SJCRH30 (cell line): ENCODE data around the gene ZNF618. TPM values are rescaled to one million over a fixed set of nuclear protein-coding genes. Genes with fewer than 3 reads are reported as not detected.
A peak's percentile ranks its signal among the peaks of the same experiment; 100 is the strongest.

Experiments used
- DNase-seq, 2 experiments: peaks; one replicate each; pipeline ENCODE4 v3.0.0-alpha.2; 2015 to 2020
- H3K27ac ChIP-seq: fragments of 250-450 bp; sonication (Bioruptor Pico); 2 replicates; pipeline ENCODE4 v1.5.1; 2020; ENCODE audit warnings: mild to moderate bottlenecking, moderate library complexity
- H3K27me3 ChIP-seq: fragments of 250-450 bp; sonication (Bioruptor Pico); 2 replicates; pipeline ENCODE4 v1.5.1; 2020; ENCODE audit warnings: mild to moderate bottlenecking, moderate library complexity
- H3K36me3 ChIP-seq: fragments of 250-450 bp; sonication (Bioruptor Pico); 2 replicates; pipeline ENCODE4 v1.5.1; 2020; ENCODE audit warnings: mild to moderate bottlenecking, moderate library complexity
- H3K4me1 ChIP-seq: fragments of 250-450 bp; sonication (Bioruptor Pico); 2 replicates; pipeline ENCODE4 v1.5.1; 2020; ENCODE audit warnings: mild to moderate bottlenecking, moderate library complexity
- H3K4me3 ChIP-seq: fragments of 250-450 bp; sonication (Bioruptor Pico); 2 replicates; pipeline ENCODE4 v1.5.1; 2020; ENCODE audit warnings: mild to moderate bottlenecking, moderate library complexity
- H3K9me3 ChIP-seq: fragments of 250-450 bp; sonication (Bioruptor Pico); replicated peaks from 2 replicates; pipeline ENCODE4 v1.5.1; 2020; ENCODE audit warnings: mild to moderate bottlenecking, moderate library complexity
- total RNA-seq: library from RNA; depleted of rRNA; stranded (reverse); fragments of >200 nt; shearing (Covaris generic); gene quantifications from 2 replicates; pipeline ENCODE4 v1.2.3, GENCODE V29; 2014

Gene ZNF618
- total RNA-seq, 1 experiment from 2014 or later: 19.3 TPM

GRCh38 chr9:114086607-114087006 lies 210.5 kb downstream of the ZNF618 start:
- H3K27me3 ChIP-seq: no peaks in the 10 kb centered on the region
- no peak for DNase-seq

GRCh38 chr9:114087721-114088120 lies 211.6 kb downstream of the ZNF618 start:
- peak; percentile 89 for DNase-seq
- peaks cover 4% of the 10 kb centered on the region; the same call in 1 of the 2 replicates for H3K9me3 ChIP-seq
- H3K27me3 ChIP-seq: no peaks in the 10 kb centered on the region
- no peaks in the 10 kb centered on the region for H3K36me3 ChIP-seq
- H3K27ac ChIP-seq: peak overlapping the region; percentile 58
- no peak overlapping the region for H3K4me3 ChIP-seq
- peaks cover 28% of the 10 kb centered on the region for H3K4me1 ChIP-seq

More at GRCh38 chr9:114086607-114087006, 210.5 kb downstream of the ZNF618 start:
- Histone ChIP-seq H3K36me3 (no peaks in the 10 kb centered on the region), H3K4me3 (no peak overlapping the region), H3K4me1 (peaks cover 29% of the 10 kb centered on the region), H3K27ac (peak overlapping the region; percentile 58; the same call in 1 of the 2 replicates), H3K9me3 (peaks cover 4% of the 10 kb centered on the region; the same call in 1 of the 2 replicates)

GRCh38 chr9:114088571-114089170 lies 212.6 kb downstream of the ZNF618 start:
- no peaks in the 10 kb centered on the region for H3K27me3 ChIP-seq
- H3K4me3 ChIP-seq: no peak overlapping the region
- no peaks in the 10 kb centered on the region for H3K36me3 ChIP-seq
- no peak overlapping the region for H3K27ac ChIP-seq
- DNase-seq: no peak
- peaks cover 20% of the 10 kb centered on the region; the same call in 1 of the 2 replicates for H3K4me1 ChIP-seq
- H3K9me3 ChIP-seq: peaks cover 4% of the 10 kb centered on the region; the same call in 1 of the 2 replicates

- Histone ChIP-seq H3K27ac (no peak overlapping the region), H3K27me3 (no peaks in the 10 kb centered on the region), H3K4me1 (peaks cover 16% of the 10 kb centered on the region; the same call in 1 of the 2 replicates), H3K9me3 (peaks cover 4% of the 10 kb centered on the region; the same call in 1 of the 2 replicates), H3K4me3 (no peak overlapping the region), H3K36me3 (no peaks in the 10 kb centered on the region)
- no peak for DNase-seq
Measured at GRCh38 chr9:114089206-114089840, 213.2 kb downstream of the ZNF618 start.

GRCh38 chr9:114090798-114091197 lies 214.7 kb downstream of the ZNF618 start:
- H3K4me1 ChIP-seq: peaks cover 14% of the 10 kb centered on the region; the same call in 1 of the 2 replicates
- H3K4me3 ChIP-seq: no peak overlapping the region
- DNase-seq: no peak
- no peaks in the 10 kb centered on the region for H3K36me3 ChIP-seq
- no peaks in the 10 kb centered on the region for H3K27me3 ChIP-seq
- H3K27ac ChIP-seq: no peak overlapping the region
- peaks cover 4% of the 10 kb centered on the region; the same call in 1 of the 2 replicates for H3K9me3 ChIP-seq

GRCh38 chr9:114091711-114092110 lies 215.6 kb downstream of the ZNF618 start:
- no peak for DNase-seq
- no peak overlapping the region for H3K27ac ChIP-seq
- H3K4me1 ChIP-seq: peaks cover 14% of the 10 kb centered on the region; the same call in 1 of the 2 replicates
- H3K9me3 ChIP-seq: peaks cover 4% of the 10 kb centered on the region; the same call in 1 of the 2 replicates
- H3K4me3 ChIP-seq: no peak overlapping the region
- no peaks in the 10 kb centered on the region for H3K36me3 ChIP-seq
- H3K27me3 ChIP-seq: no peaks in the 10 kb centered on the region

GRCh38 chr9:114092336-114092735 lies 216.2 kb downstream of the ZNF618 start:
- Histone ChIP-seq H3K36me3 (no peaks in the 10 kb centered on the region), H3K4me3 (no peak overlapping the region), H3K27me3 (no peaks in the 10 kb centered on the region), H3K9me3 (no peaks in the 10 kb centered on the region), H3K4me1 (peaks cover 9% of the 10 kb centered on the region; the same call in 1 of the 2 replicates), H3K27ac (no peak overlapping the region)
- no peak for DNase-seq

- Histone ChIP-seq H3K4me1 (peaks cover 6% of the 10 kb centered on the region; the same call in 1 of the 2 replicates), H3K36me3 (no peaks in the 10 kb centered on the region)
- no peak for DNase-seq
Measured at GRCh38 chr9:114093031-114093471, 216.9 kb downstream of the ZNF618 start.

GRCh38 chr9:114093761-114094505 lies 217.8 kb downstream of the ZNF618 start:
- Histone ChIP-seq H3K36me3 (no peaks in the 10 kb centered on the region), H3K27me3 (no peaks in the 10 kb centered on the region), H3K4me3 (no peak overlapping the region), H3K27ac (no peak overlapping the region), H3K4me1 (no peaks in the 10 kb centered on the region; the same call in 1 of the 2 replicates), H3K9me3 (no peaks in the 10 kb centered on the region)
- DNase-seq: no peak

More at GRCh38 chr9:114093031-114093471, 216.9 kb downstream of the ZNF618 start:
- Histone ChIP-seq H3K27ac (no peak overlapping the region), H3K9me3 (no peaks in the 10 kb centered on the region), H3K4me3 (no peak overlapping the region), H3K27me3 (no peaks in the 10 kb centered on the region)

- H3K36me3 ChIP-seq: no peaks in the 10 kb centered on the region
- no peaks in the 10 kb centered on the region for H3K9me3 ChIP-seq
- no peaks in the 10 kb centered on the region; the same call in 1 of the 2 replicates for H3K27me3 ChIP-seq
- H3K4me1 ChIP-seq: no peaks in the 10 kb centered on the region
- no peak for DNase-seq
- H3K4me3 ChIP-seq: no peak overlapping the region
- H3K27ac ChIP-seq: no peak overlapping the region
Measured at GRCh38 chr9:114094971-114095370, 218.9 kb downstream of the ZNF618 start.

GRCh38 chr9:114096041-114096511 lies 220.0 kb downstream of the ZNF618 start:
- Histone ChIP-seq H3K4me1 (no peaks in the 10 kb centered on the region), H3K36me3 (no peaks in the 10 kb centered on the region), H3K9me3 (no peaks in the 10 kb centered on the region), H3K4me3 (no peak overlapping the region), H3K27me3 (no peaks in the 10 kb centered on the region; the same call in 1 of the 2 replicates), H3K27ac (no peak overlapping the region)
- DNase-seq: no peak

GRCh38 chr9:114096866-114097612 lies 220.9 kb downstream of the ZNF618 start:
- no peaks in the 10 kb centered on the region for H3K36me3 ChIP-seq
- no peak for DNase-seq
- peaks cover 4% of the 10 kb centered on the region; the same call in 1 of the 2 replicates for H3K9me3 ChIP-seq
- no peak overlapping the region for H3K4me3 ChIP-seq
- no peaks in the 10 kb centered on the region for H3K4me1 ChIP-seq
- H3K27ac ChIP-seq: no peak overlapping the region
- no peaks in the 10 kb centered on the region; the same call in 1 of the 2 replicates for H3K27me3 ChIP-seq

GRCh38 chr9:114097613-114098020 lies 221.5 kb downstream of the ZNF618 start:
- no peaks in the 10 kb centered on the region for H3K4me1 ChIP-seq
- no peak overlapping the region for H3K4me3 ChIP-seq
- no peak overlapping the region for H3K27ac ChIP-seq
- peaks cover 7% of the 10 kb centered on the region; the same call in 1 of the 2 replicates for H3K9me3 ChIP-seq
- no peak for DNase-seq
- no peaks in the 10 kb centered on the region for H3K36me3 ChIP-seq
- H3K27me3 ChIP-seq: no peaks in the 10 kb centered on the region; the same call in 1 of the 2 replicates
